ENCODE results near the gene DNAJC17.
A peak's percentile ranks its signal among the peaks of the same experiment; 100 is the strongest.

Gene DNAJC17

DNA sequence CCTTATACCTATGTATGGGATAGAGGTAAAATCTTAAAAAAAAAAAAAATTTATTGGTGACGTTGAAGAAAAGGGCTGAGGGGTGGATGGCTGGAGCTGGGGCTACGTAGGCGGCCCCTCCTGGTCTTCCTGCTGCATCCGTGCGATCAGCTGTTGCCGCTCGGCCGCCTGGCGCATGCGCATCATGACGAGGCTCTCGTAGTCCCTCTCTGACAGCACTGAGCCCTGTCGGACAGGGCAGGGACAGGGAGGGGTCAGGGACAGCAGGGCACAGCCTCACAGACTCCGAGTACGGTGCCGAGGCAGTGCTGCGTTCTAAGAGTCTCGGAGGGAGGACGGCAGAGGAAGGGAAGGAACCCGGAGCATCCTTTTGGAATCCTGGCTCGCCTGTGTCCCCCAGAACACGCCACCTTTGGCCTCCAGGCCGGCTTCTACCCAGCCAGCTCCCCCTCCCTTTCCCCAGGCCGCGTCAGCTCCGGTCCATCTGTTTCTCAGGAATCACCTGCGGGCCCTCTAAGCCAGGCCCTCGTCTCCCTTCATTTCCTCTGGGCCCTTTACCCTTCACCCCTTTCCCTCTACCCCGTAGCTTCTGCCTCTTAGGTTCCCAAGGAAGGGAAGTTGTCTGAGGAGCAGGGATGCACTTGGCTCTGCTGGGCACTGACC is 39.3 kb downstream of the DNAJC17 start:
- H3K9me3 ChIP-seq (ENCODE audit: control insufficient read depth in 2 of 2, low read length in 2 of 2): no peaks in the 10 kb centered on the region
- peaks cover 28% of the 10 kb centered on the region for H3K4me1 ChIP-seq (ENCODE audit: control insufficient read depth, insufficient read depth, low read length)
- H3K36me3 ChIP-seq (ENCODE audit: control insufficient read depth in 2 of 2, insufficient read depth in 2 of 2, low read length in 2 of 2): peaks cover 5 to 8% of the 10 kb centered on the region in 2 donors
- no peak overlapping the region for H3K4me3 ChIP-seq (ENCODE audit: low read length in 2 of 2)
- H3K9ac ChIP-seq (ENCODE audit: low read length in 2 of 2): no peak overlapping the region
- H3K27ac ChIP-seq (ENCODE audit: low read length): no peak overlapping the region
- no peaks in the 10 kb centered on the region for H3K27me3 ChIP-seq (ENCODE audit: control insufficient read depth in 1 of 2, insufficient read depth in 2 of 2, low read length in 2 of 2)

DNA sequence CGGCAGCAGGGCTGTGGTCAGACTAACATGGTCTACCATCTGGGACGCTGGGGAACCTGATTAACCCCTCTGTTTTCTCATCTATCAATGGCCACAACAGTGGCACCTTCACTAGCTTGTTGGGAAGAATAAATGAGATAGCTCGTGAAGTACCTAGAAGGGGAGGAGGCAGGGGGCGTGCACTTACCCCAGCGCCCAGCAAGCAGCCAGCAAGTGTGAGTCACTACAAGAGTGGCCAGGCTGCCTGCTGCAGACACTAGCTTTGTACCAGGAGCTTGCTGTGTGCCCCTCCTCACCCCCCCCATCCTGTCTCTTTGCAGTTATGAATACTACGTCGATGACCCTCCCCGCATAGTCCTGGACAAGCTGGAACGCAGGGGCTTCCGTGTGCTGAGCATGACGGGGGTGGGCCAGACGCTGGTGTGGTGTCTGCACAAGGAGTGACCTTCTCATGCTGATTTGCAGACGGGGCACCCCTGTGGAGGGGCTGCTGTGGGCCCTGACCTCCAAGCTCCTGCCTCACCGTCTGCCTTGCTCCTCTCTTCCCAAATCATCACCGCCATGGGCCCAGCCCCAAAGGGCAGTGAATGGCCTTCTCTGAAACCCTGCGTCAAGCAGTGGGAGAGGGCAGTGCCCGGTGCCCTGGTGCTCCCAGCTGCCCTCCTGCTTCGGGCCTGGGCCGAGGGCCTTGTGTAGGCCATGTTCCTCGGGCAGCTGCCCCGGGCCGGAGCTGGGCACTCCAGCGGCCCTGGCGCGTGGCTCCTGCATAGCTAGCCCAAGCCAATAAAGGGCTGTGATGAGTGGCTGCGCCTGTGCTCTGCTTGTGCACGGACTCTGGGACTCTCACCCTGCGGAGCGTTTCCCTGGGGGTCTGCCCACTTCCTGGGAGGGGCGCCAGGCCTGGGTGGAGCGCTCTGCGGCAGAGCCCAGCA is 40.1 kb downstream of the DNAJC17 start:
- peaks cover 2 to 5% of the 10 kb centered on the region in 2 donors for H3K36me3 ChIP-seq (ENCODE audit: control insufficient read depth in 2 of 2, insufficient read depth in 2 of 2, low read length in 2 of 2)
- no peak overlapping the region for H3K9ac ChIP-seq (ENCODE audit: low read length in 2 of 2)
- H3K4me1 ChIP-seq (ENCODE audit: control insufficient read depth, insufficient read depth, low read length): peaks cover 32% of the 10 kb centered on the region
- H3K4me3 ChIP-seq (ENCODE audit: low read length in 2 of 2): no peak overlapping the region
- H3K27me3 ChIP-seq (ENCODE audit: control insufficient read depth in 1 of 2, insufficient read depth in 2 of 2, low read length in 2 of 2): no peaks in the 10 kb centered on the region
- H3K9me3 ChIP-seq (ENCODE audit: control insufficient read depth in 2 of 2, low read length in 2 of 2): no peaks in the 10 kb centered on the region
- H3K27ac ChIP-seq (ENCODE audit: low read length): no peak overlapping the region

DNA sequence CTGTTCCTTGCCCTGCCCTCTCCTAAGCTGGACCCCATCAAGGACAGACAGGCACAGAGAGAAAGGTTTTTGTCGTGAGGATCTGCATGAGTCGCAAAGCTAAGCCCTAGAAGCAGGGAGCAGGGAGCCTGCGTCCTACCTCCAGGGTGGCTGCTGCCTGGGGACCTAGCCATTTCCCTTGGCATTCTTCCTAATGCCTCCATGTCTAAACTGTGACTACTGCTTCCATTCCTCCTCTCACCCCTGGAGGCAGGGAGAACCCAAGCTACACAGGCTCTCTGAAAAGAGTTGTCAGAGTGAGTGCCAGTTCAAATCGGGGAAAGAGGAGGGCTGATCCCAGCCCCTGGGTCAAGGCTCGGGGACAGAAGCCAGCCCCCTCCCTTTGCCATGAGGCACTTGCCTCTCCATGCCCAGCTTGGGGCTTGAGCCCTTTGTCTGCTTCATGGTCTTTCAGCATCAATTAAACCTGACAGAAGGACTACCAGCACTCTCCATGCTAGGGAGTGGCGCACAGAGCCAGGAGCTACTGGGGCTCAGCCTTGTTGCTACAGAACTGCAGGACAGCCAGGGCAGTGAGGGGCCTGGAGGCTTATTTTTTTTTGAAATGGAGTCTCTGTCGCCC is 41.0 kb downstream of the DNAJC17 start:
- Histone ChIP-seq H3K36me3 (ENCODE audit: control insufficient read depth in 2 of 2, insufficient read depth in 2 of 2, low read length in 2 of 2) (peaks cover 0 to 3% of the 10 kb centered on the region in 2 donors), H3K27me3 (ENCODE audit: control insufficient read depth in 1 of 2, insufficient read depth in 2 of 2, low read length in 2 of 2) (no peaks in the 10 kb centered on the region), H3K4me1 (ENCODE audit: control insufficient read depth, insufficient read depth, low read length) (peaks cover 32% of the 10 kb centered on the region), H3K27ac (ENCODE audit: low read length) (no peak overlapping the region), H3K9me3 (ENCODE audit: control insufficient read depth in 2 of 2, low read length in 2 of 2) (no peaks in the 10 kb centered on the region), H3K9ac (ENCODE audit: low read length in 2 of 2) (no peak overlapping the region), H3K4me3 (ENCODE audit: low read length in 2 of 2) (no peak overlapping the region)

DNA sequence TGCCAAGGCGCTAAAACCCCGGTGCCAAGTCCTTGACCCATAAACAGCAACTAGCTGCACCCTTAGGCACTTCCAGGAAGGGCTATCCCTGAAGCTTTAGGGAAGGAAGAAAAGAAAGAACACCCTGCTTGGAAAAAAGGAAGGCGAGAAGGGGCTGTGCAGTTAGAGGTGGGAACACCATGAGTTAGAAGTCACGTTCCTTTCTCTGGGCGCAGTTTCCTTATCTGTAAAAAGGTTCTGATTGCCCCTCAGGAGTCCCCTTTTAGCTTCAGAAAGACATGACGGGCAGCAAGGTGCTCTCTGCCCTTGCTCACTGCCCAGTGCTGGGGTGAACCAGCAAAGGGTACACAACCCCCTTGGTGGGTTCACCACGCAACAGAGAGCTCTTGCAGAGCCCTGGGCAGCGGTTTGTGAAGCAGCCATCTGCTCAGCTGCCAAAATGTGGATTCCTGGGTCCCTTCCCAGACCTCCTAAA is 42.6 kb downstream of the DNAJC17 start:
- H3K4me3 ChIP-seq (ENCODE audit: low read length in 2 of 2): peak overlapping the region; percentile 59 to 76
- H3K9ac ChIP-seq (ENCODE audit: low read length in 2 of 2): peak overlapping the region in 1 of 2 donors; percentile 60
- peaks cover 0 to 3% of the 10 kb centered on the region in 2 donors for H3K36me3 ChIP-seq (ENCODE audit: control insufficient read depth in 2 of 2, insufficient read depth in 2 of 2, low read length in 2 of 2)
- H3K27me3 ChIP-seq (ENCODE audit: control insufficient read depth in 1 of 2, insufficient read depth in 2 of 2, low read length in 2 of 2): no peaks in the 10 kb centered on the region
- H3K27ac ChIP-seq (ENCODE audit: low read length): peak overlapping the region; percentile 55
- peaks cover 31% of the 10 kb centered on the region for H3K4me1 ChIP-seq (ENCODE audit: control insufficient read depth, insufficient read depth, low read length)
- no peaks in the 10 kb centered on the region for H3K9me3 ChIP-seq (ENCODE audit: control insufficient read depth in 2 of 2, low read length in 2 of 2)

DNA sequence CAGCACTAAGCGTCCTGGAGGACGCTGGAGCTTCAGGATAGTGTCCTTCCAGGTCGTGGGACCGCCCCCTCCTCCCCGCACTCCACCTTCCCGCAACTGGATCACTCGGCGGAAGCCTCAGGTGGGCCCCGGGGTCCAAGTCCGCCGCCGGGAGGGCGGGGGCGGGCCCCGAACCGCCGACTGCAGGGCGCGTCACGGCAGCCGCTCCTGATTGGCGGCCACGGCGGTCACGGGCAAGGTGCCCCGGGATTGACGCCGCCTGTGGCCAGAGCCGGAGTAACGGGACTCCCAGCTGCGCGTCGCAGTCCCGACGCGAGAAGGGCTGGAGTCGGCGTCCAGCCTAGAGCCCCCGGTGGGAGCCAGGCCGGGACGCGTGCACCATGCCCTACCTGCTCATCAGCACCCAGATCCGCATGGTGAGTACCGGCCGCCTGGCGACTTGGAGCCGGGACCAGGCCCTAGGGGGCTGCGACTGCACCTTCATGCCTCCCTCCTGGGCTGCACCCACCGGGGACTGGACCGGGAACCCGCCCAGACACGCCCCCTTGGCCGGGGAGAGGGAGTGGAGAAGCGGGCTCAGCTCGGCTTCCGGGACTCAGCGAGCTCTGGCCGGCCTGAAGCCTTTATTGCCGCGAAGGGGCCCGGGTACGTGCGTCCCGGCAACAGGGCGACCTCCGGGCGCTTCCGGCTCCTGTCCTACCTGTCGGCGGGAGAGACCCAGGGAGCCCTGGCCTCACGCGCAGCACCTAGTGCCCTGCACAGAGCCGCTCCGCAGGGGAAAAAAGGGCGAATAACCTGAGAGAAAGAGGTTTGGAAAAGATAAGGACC is 43.3 kb downstream of the DNAJC17 start, which contains the start of gene GCHFR:
Gene GCHFR, plus strand, starts transcription at position 268 of the 828 bp plus-strand sequence. Its CDS starts 113 bp downstream, at position 381.
- Histone ChIP-seq H3K9ac (ENCODE audit: low read length in 2 of 2) (peak within 1 kb of the TSS; percentile 20 to 60), H3K4me1 (ENCODE audit: control insufficient read depth, insufficient read depth, low read length) (peaks cover 26% of the 10 kb centered on the region), H3K9me3 (ENCODE audit: control insufficient read depth in 2 of 2, low read length in 2 of 2) (no peaks in the 10 kb centered on the region), H3K27ac (ENCODE audit: low read length) (peak within 1 kb of the TSS; percentile 55), H3K4me3 (ENCODE audit: low read length in 2 of 2) (peak within 1 kb of the TSS; percentile 59 to 76), H3K36me3 (ENCODE audit: control insufficient read depth in 2 of 2, insufficient read depth in 2 of 2, low read length in 2 of 2) (peaks cover 0 to 3% of the 10 kb centered on the region in 2 donors), H3K27me3 (ENCODE audit: control insufficient read depth in 1 of 2, insufficient read depth in 2 of 2, low read length in 2 of 2) (no peaks in the 10 kb centered on the region)

DNA sequence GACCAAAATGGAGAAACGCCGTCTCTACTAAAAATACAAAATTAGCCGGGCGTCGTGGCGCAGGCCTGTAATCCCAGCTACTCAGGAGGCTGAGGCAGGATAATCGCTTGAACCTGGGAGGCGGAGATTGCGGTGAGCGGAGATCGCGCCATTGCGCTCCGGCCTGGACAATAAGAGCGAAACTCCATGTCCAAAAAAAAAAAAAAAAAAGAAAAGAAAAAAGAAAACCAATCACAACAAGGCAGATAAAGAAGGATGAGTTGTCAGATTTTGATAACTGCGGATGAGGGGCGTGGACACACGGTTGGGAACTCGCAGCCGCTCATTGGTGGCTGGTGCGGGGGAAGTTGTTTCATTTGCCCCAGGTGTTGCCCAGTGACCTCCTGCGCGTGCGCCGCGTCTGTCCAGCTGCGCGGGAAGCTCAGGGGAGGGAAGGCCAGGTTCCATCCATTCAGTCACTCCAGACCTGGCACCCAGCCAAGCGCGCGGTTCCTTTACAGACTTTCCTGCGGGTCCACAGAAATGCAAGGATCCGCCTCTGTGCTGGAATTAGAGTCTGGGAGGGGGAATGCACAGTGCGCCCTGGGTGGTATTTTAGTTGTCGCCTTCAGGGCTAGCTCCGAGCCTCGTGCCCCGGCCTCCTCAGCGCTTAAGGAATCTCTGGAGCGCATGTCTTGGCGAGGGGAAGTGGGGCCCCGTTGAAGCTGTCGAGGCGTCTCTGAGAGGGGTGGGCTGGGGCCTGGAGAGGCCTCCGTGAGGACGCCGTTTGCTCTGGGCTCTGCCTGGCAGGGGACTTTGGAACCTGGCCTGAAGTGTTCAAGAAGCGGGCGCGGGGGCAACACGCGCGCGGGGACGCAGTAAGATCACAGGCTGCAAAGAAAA is 44.1 kb downstream of the DNAJC17 start:
- peak overlapping the region in 1 of 2 donors; percentile 20 for H3K9ac ChIP-seq (ENCODE audit: low read length in 2 of 2)
- no peaks in the 10 kb centered on the region for H3K27me3 ChIP-seq (ENCODE audit: control insufficient read depth in 1 of 2, insufficient read depth in 2 of 2, low read length in 2 of 2)
- H3K4me1 ChIP-seq (ENCODE audit: control insufficient read depth, insufficient read depth, low read length): peaks cover 23% of the 10 kb centered on the region
- peak overlapping the region; percentile 59 to 76 for H3K4me3 ChIP-seq (ENCODE audit: low read length in 2 of 2)
- peaks cover 0 to 3% of the 10 kb centered on the region in 2 donors for H3K36me3 ChIP-seq (ENCODE audit: control insufficient read depth in 2 of 2, insufficient read depth in 2 of 2, low read length in 2 of 2)
- no peaks in the 10 kb centered on the region for H3K9me3 ChIP-seq (ENCODE audit: control insufficient read depth in 2 of 2, low read length in 2 of 2)
- H3K27ac ChIP-seq (ENCODE audit: low read length): peak overlapping the region; percentile 55

DNA sequence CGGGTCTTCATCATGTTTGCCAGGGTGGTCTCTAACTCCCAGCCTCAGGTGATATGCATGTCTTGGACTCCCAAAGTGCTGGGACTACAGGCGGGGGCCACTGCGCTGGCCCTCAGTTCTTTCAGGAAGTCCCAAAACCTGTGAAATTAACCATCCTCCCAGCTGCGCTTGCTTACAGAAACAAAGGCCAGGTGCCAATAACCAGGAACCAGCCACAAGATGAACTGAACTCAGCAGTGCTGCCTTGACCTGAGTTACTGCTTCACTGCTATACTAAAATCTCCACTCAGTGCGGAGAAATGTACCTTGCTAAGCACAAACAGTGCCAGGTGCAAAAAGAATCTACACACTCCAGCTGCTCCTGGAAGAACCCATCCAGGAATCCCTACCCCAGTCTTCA is 47.3 kb downstream of the DNAJC17 start:
- Histone ChIP-seq H3K9ac (ENCODE audit: low read length in 2 of 2) (no peak overlapping the region), H3K4me1 (ENCODE audit: control insufficient read depth, insufficient read depth, low read length) (peaks cover 26% of the 10 kb centered on the region), H3K9me3 (ENCODE audit: control insufficient read depth in 2 of 2, low read length in 2 of 2) (no peaks in the 10 kb centered on the region), H3K27me3 (ENCODE audit: control insufficient read depth in 1 of 2, insufficient read depth in 2 of 2, low read length in 2 of 2) (no peaks in the 10 kb centered on the region), H3K36me3 (ENCODE audit: control insufficient read depth in 2 of 2, insufficient read depth in 2 of 2, low read length in 2 of 2) (peaks cover 0 to 3% of the 10 kb centered on the region in 2 donors), H3K4me3 (ENCODE audit: low read length in 2 of 2) (no peak overlapping the region), H3K27ac (ENCODE audit: low read length) (no peak overlapping the region)

DNA sequence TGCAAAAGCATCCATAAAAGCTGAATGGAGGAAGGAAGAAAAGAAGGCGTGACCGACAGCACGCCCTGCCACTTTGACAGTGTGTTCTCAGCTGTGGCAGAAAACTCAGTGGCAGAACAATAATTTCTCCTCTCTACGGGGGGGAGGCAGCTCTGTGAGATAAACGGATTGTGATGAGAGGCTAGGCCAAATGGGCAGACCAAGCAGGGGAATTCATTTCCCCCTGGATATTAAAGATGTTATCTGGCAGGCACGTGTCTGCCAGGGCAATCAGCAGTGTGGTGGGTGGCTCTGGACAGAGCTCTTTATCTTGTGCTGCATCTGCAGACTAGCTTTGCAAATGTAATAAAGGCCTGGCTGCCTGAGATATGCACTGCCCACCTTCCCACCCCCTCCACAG is 50.3 kb downstream of the DNAJC17 start:
- peaks cover 10% of the 10 kb centered on the region for H3K4me1 ChIP-seq (ENCODE audit: control insufficient read depth, insufficient read depth, low read length)
- peaks cover 0 to 6% of the 10 kb centered on the region in 2 donors for H3K36me3 ChIP-seq (ENCODE audit: control insufficient read depth in 2 of 2, insufficient read depth in 2 of 2, low read length in 2 of 2)
- no peaks in the 10 kb centered on the region for H3K27me3 ChIP-seq (ENCODE audit: control insufficient read depth in 1 of 2, insufficient read depth in 2 of 2, low read length in 2 of 2)
- no peak overlapping the region for H3K9ac ChIP-seq (ENCODE audit: low read length in 2 of 2)
- no peaks in the 10 kb centered on the region for H3K9me3 ChIP-seq (ENCODE audit: control insufficient read depth in 2 of 2, low read length in 2 of 2)
- no peak overlapping the region for H3K4me3 ChIP-seq (ENCODE audit: low read length in 2 of 2)
- no peak overlapping the region for H3K27ac ChIP-seq (ENCODE audit: low read length)

DNA sequence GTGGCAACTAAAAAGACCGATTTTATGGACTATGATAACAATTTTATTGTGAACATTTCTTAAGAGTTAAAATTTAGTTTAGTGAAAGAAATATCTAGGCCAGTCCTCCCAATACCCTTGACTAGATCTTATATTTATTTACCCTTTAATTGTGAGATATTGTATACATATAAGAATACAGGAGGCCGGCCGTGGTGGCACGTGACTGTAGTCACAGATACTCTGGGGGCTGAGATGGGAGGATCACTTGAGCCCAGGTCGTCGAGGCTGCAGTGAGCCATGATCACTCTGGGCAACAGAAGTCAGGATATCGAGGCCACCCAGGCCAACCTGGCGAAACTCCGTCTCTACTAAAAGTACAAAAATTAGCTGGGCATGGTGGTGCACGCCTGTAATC is 51.5 kb downstream of the DNAJC17 start:
- peak overlapping the region; percentile 83 to 84 for H3K9ac ChIP-seq (ENCODE audit: low read length in 2 of 2)
- peaks cover 10% of the 10 kb centered on the region for H3K4me1 ChIP-seq (ENCODE audit: control insufficient read depth, insufficient read depth, low read length)
- H3K36me3 ChIP-seq (ENCODE audit: control insufficient read depth in 2 of 2, insufficient read depth in 2 of 2, low read length in 2 of 2): peaks cover 0 to 16% of the 10 kb centered on the region in 2 donors
- H3K9me3 ChIP-seq (ENCODE audit: control insufficient read depth in 2 of 2, low read length in 2 of 2): no peaks in the 10 kb centered on the region
- H3K27ac ChIP-seq (ENCODE audit: low read length): peak overlapping the region; percentile 70
- H3K4me3 ChIP-seq (ENCODE audit: low read length in 2 of 2): peak overlapping the region; percentile 83 to 91
- no peaks in the 10 kb centered on the region for H3K27me3 ChIP-seq (ENCODE audit: control insufficient read depth in 1 of 2, insufficient read depth in 2 of 2, low read length in 2 of 2)

Data from stomach smooth muscle (tissue), 2 donors.